Smooth muscle cell (in vitro differentiated cells): ENCODE results near the gene CLEC19A. TPM values are rescaled to one million over a fixed set of nuclear protein-coding genes. Genes with fewer than 3 reads are reported as not detected.

ENCODE experiments used
- DNase-seq: peaks from one replicate; lab custom pipeline; 2025; ENCODE audit not compliant: unreplicated experiment; lab: John Stamatoyannopoulos, UW
- H2AFZ ChIP-seq: fragments of 200-600 bp; sonication (generic); 2 replicates; pipeline ENCODE4 v1.6.0; 2016; ENCODE audit warnings: antibody characterized with exemption, low read depth, mild to moderate bottlenecking
- H3F3A ChIP-seq: fragments of 200-600 bp; sonication (generic); 2 replicates; pipeline ENCODE4 v1.6.0; 2017; ENCODE audit warnings: antibody characterized with exemption, low read depth
- H3K27ac ChIP-seq: fragments of 200-600 bp; sonication (generic); 2 replicates; pipeline ENCODE4 v1.5.1; 2016; ENCODE audit warnings: low read depth, mild to moderate bottlenecking
- H3K27me3 ChIP-seq: fragments of 200-600 bp; sonication (generic); 2 replicates; pipeline ENCODE4 v1.6.1; 2016; ENCODE audit warnings: low read depth, mild to moderate bottlenecking
- H3K36me3 ChIP-seq: fragments of 200-600 bp; sonication (generic); 2 replicates; pipeline ENCODE4 v1.5.1; 2016; ENCODE audit warnings: low read depth
- H3K4me1 ChIP-seq: fragments of 200-600 bp; sonication (generic); 2 replicates; pipeline ENCODE4 v1.5.1; 2016; ENCODE audit warnings: low read depth
- H3K4me2 ChIP-seq: fragments of 200-600 bp; sonication (generic); 2 replicates; pipeline ENCODE4 v1.6.0; 2016; ENCODE audit warnings: mild to moderate bottlenecking
- H3K4me3 ChIP-seq: fragments of 200-600 bp; sonication (generic); 2 replicates; pipeline ENCODE4 v1.5.1; 2016; ENCODE audit warnings: mild to moderate bottlenecking
- H3K79me2 ChIP-seq: fragments of 200-600 bp; sonication (generic); 2 replicates; pipeline ENCODE4 v1.6.0; 2016; ENCODE audit warnings: low read depth, mild to moderate bottlenecking
- H3K9ac ChIP-seq: fragments of 200-600 bp; sonication (generic); 2 replicates; pipeline ENCODE4 v1.6.0; 2016; ENCODE audit warnings: low read depth
- H3K9me3 ChIP-seq: fragments of 200-600 bp; sonication (generic); replicated peaks from 2 replicates; pipeline ENCODE4 v1.5.1; 2016; ENCODE audit warnings: low read depth
- H4K20me1 ChIP-seq: fragments of 200-600 bp; sonication (generic); 2 replicates; pipeline ENCODE4 v1.6.0; 2016; ENCODE audit warnings: low read depth
- CTCF ChIP-seq: fragments of 200-600 bp; sonication (generic); IDR thresholded peaks from 2 replicates; pipeline ENCODE4 v1.5.1; 2017; ENCODE audit warnings: borderline replicate concordance, mild to moderate bottlenecking, antibody characterized with exemption; ENCODE audit not compliant: insufficient read depth, poor library complexity, severe bottlenecking
- WGBS: methylation state at CpG from one replicate; pipeline ENCODE4 v1.1.7; 2016; ENCODE audit warnings: low lambda C conversion rate; 5-methylcytosine and 5-hydroxymethylcytosine counted together
- polyA plus RNA-seq: library from polyadenylated mRNA; unstranded; fragments of >200 nt; fragmentation: Nextera tagmentation; extraction: Ambion mirVana; gene quantifications from 2 replicates; pipeline ENCODE4 v1.2.1, GENCODE V29; 2016
- total RNA-seq: library from RNA; depleted of rRNA; stranded (reverse); fragments of >200 nt; gene quantifications from 2 replicates; pipeline ENCODE4 v1.2.3, GENCODE V29; 2014

CLEC19A gene
- total and polyA plus RNA-seq, 2 experiments from 2014 or later: not detected

- H2AFZ ChIP-seq: no peak overlapping the region
- no peak overlapping the region for H3K9ac ChIP-seq
- no peaks in the 10 kb centered on the region for H4K20me1 ChIP-seq
- H3K27ac ChIP-seq: no peak overlapping the region
- H3K4me1 ChIP-seq: no peaks in the 10 kb centered on the region
- H3K36me3 ChIP-seq: no peaks in the 10 kb centered on the region
- no peak overlapping the region for H3K4me3 ChIP-seq
- H3F3A ChIP-seq: no peaks in the 10 kb centered on the region
- no peak for DNase-seq
- no peaks in the 10 kb centered on the region for H3K27me3 ChIP-seq
- H3K79me2 ChIP-seq: no peaks in the 10 kb centered on the region
- TF ChIP-seq CTCF: no peak
- H3K9me3 ChIP-seq: no peaks in the 10 kb centered on the region
- 87% methylated on average over 4 of the region's 4 CpGs for WGBS
- no peak overlapping the region for H3K4me2 ChIP-seq
Measured at GRCh38 chr16:19331794-19332193, 46.3 kb downstream of the CLEC19A start.

GRCh38 chr16:19338335-19338734, 52.8 kb downstream of the CLEC19A start:
- H3K4me1 ChIP-seq: no peaks in the 10 kb centered on the region
- no peak for DNase-seq
- no peak overlapping the region for H3K4me2 ChIP-seq
- no peak for TF ChIP-seq CTCF
- no peak overlapping the region for H2AFZ ChIP-seq
- H3K9ac ChIP-seq: no peak overlapping the region
- WGBS: 82% methylated on average over 3 of the region's 3 CpGs
- no peak overlapping the region for H3K27ac ChIP-seq
- no peak overlapping the region for H3K4me3 ChIP-seq
- no peaks in the 10 kb centered on the region for H3K27me3 ChIP-seq
- no peaks in the 10 kb centered on the region for H3K9me3 ChIP-seq
- H4K20me1 ChIP-seq: no peaks in the 10 kb centered on the region
- H3K79me2 ChIP-seq: no peaks in the 10 kb centered on the region
- no peaks in the 10 kb centered on the region for H3F3A ChIP-seq
- no peaks in the 10 kb centered on the region for H3K36me3 ChIP-seq

- Histone ChIP-seq H3K27ac (no peak overlapping the region), H4K20me1 (no peaks in the 10 kb centered on the region), H3K4me3 (no peak overlapping the region), H3K27me3 (no peaks in the 10 kb centered on the region), H3K4me1 (peaks cover 10% of the 10 kb centered on the region), H3K79me2 (no peaks in the 10 kb centered on the region), H3K9me3 (no peaks in the 10 kb centered on the region), H3F3A (no peaks in the 10 kb centered on the region), H3K4me2 (no peak overlapping the region), H3K9ac (no peak overlapping the region), H2AFZ (no peak overlapping the region), H3K36me3 (no peaks in the 10 kb centered on the region)
- no peak for DNase-seq
- no peak for TF ChIP-seq CTCF
- WGBS: 72% methylated on average over 9 of the region's 9 CpGs
Measured at GRCh38 chr16:19344224-19344801, 58.8 kb downstream of the CLEC19A start.

GRCh38 chr16:19344980-19345379, 59.4 kb downstream of the CLEC19A start:
- Histone ChIP-seq H3K4me2 (no peak overlapping the region), H3K4me1 (peaks cover 10% of the 10 kb centered on the region), H3F3A (no peaks in the 10 kb centered on the region), H2AFZ (no peak overlapping the region), H3K27ac (no peak overlapping the region), H3K9me3 (no peaks in the 10 kb centered on the region), H3K27me3 (no peaks in the 10 kb centered on the region), H3K9ac (no peak overlapping the region), H3K79me2 (no peaks in the 10 kb centered on the region), H4K20me1 (no peaks in the 10 kb centered on the region), H3K4me3 (no peak overlapping the region), H3K36me3 (no peaks in the 10 kb centered on the region)
- no peak for DNase-seq
- WGBS: 69% methylated on average over 4 of the region's 4 CpGs
- TF ChIP-seq CTCF: no peak
